Endothelial cell (in vitro differentiated cells): Measurements from ENCODE around the gene SECISBP2. TPM values are rescaled to one million over a fixed set of nuclear protein-coding genes. Genes with fewer than 3 reads are reported as not detected.
A peak's percentile ranks its signal among the peaks of the same experiment; 100 is the strongest.
"Not testable (repeated sequence)": the region's sequence is repeated elsewhere in the genome, so short reads cannot be mapped to it uniquely, and the experiment has no call there.

ENCODE experiments used
- DNase-seq: peaks from one replicate; pipeline ENCODE4 v3.0.0; 2021; ENCODE audit warnings: low spot score
- H3K27ac Mint-ChIP-seq: one replicate; pipeline ENCODE4 v1.8.0; 2021; ENCODE audit warnings: mixed read lengths, inconsistent platforms; ENCODE audit not compliant: unreplicated experiment
- H3K27me3 Mint-ChIP-seq: one replicate; pipeline ENCODE4 v1.8.0; 2021; ENCODE audit warnings: mild to moderate bottlenecking, moderate library complexity, mixed read lengths, inconsistent platforms; ENCODE audit not compliant: unreplicated experiment
- H3K36me3 Mint-ChIP-seq: one replicate; pipeline ENCODE4 v1.8.0; 2021; ENCODE audit warnings: mild to moderate bottlenecking, low read depth, mixed read lengths, inconsistent platforms; ENCODE audit not compliant: unreplicated experiment
- H3K4me1 Mint-ChIP-seq: one replicate; pipeline ENCODE4 v1.8.0; 2021; ENCODE audit warnings: mild to moderate bottlenecking, mixed read lengths, inconsistent platforms; ENCODE audit not compliant: unreplicated experiment
- H3K4me3 Mint-ChIP-seq: one replicate; pipeline ENCODE4 v1.8.0; 2021; ENCODE audit warnings: mild to moderate bottlenecking, mixed read lengths, inconsistent platforms; ENCODE audit not compliant: unreplicated experiment
- H3K9me3 Mint-ChIP-seq: one replicate; pipeline ENCODE4 v1.8.0; 2021; ENCODE audit warnings: mixed read lengths, inconsistent platforms; ENCODE audit not compliant: unreplicated experiment
- total RNA-seq: library from RNA; stranded (reverse); fragmentation: NEBNext Ultra II Directional; extraction: Animal tissue kit (Norgen Biotek cat#: 25700); gene quantifications from one replicate; pipeline ENCODE4 v1.2.1, GENCODE V29; 2021; ENCODE audit not compliant: unreplicated experiment
- TF ChIP-seq, protein P1 (sequence below): fragments of 200-600 bp; sonication (generic); IDR thresholded peaks from one replicate; pipeline ENCODE4 v1.5.0; 2021; ENCODE audit warnings: antibody characterized with exemption; ENCODE audit not compliant: unreplicated experiment

SECISBP2 gene
- total RNA-seq, 1 donor from 2014 or later, result 41.3 TPM

DNA sequence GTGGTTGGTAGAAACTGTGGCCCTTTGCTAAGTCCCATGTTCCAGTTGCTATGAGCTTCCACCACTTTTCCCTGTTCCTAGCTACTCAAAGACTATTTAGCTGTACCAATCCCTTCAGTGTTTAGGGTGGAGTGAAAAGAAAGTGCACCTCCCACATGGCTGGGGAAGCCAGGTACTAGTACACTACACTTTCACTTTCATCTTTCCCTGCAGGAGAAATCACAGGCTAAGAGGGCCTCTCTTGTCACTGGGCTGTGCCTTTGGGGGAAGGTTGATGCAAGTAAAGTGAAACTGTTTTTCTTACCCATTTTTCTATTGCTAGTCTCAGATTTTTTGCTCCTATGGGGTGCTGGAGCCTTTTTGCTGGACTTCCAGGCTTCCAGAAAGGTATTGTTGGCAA, 40.8 kb upstream of the SECISBP2 start:
- Mint-ChIP-seq H3K27ac (no peak overlapping the region), H3K27me3 (no peaks in the 10 kb centered on the region), H3K9me3 (no peaks in the 10 kb centered on the region), H3K36me3 (peaks cover 16% of the 10 kb centered on the region), H3K4me1 (no peaks in the 10 kb centered on the region), H3K4me3 (no peak overlapping the region)
- no peak for DNase-seq
- TF ChIP-seq, protein P1, sequence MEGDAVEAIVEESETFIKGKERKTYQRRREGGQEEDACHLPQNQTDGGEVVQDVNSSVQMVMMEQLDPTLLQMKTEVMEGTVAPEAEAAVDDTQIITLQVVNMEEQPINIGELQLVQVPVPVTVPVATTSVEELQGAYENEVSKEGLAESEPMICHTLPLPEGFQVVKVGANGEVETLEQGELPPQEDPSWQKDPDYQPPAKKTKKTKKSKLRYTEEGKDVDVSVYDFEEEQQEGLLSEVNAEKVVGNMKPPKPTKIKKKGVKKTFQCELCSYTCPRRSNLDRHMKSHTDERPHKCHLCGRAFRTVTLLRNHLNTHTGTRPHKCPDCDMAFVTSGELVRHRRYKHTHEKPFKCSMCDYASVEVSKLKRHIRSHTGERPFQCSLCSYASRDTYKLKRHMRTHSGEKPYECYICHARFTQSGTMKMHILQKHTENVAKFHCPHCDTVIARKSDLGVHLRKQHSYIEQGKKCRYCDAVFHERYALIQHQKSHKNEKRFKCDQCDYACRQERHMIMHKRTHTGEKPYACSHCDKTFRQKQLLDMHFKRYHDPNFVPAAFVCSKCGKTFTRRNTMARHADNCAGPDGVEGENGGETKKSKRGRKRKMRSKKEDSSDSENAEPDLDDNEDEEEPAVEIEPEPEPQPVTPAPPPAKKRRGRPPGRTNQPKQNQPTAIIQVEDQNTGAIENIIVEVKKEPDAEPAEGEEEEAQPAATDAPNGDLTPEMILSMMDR, result no peak

DNA sequence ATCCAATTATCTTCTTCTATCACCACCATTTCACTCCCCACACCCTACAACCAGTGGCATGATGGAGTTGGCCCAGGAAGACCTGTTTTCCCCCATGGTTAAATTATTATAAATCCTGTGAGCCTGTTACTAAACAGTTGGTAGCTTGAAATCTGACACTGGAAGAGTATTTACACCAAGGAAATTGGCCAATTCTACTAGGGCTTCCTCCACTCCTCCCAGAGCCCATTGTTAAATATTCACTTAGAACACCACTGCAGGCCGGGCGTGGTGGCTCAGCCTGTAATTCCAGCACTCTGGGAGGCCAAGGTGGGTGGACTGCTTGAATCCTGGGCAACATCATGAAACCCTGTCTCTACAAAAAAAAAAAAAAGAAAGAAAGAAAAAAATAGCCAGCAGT, 39.7 kb upstream of the SECISBP2 start:
- Mint-ChIP-seq H3K36me3 (peaks cover 19% of the 10 kb centered on the region), H3K27me3 (no peaks in the 10 kb centered on the region), H3K27ac (no peak overlapping the region), H3K4me3 (no peak overlapping the region), H3K9me3 (no peaks in the 10 kb centered on the region), H3K4me1 (no peaks in the 10 kb centered on the region)
- TF ChIP-seq, protein P1, result no peak
- no peak for DNase-seq

DNA sequence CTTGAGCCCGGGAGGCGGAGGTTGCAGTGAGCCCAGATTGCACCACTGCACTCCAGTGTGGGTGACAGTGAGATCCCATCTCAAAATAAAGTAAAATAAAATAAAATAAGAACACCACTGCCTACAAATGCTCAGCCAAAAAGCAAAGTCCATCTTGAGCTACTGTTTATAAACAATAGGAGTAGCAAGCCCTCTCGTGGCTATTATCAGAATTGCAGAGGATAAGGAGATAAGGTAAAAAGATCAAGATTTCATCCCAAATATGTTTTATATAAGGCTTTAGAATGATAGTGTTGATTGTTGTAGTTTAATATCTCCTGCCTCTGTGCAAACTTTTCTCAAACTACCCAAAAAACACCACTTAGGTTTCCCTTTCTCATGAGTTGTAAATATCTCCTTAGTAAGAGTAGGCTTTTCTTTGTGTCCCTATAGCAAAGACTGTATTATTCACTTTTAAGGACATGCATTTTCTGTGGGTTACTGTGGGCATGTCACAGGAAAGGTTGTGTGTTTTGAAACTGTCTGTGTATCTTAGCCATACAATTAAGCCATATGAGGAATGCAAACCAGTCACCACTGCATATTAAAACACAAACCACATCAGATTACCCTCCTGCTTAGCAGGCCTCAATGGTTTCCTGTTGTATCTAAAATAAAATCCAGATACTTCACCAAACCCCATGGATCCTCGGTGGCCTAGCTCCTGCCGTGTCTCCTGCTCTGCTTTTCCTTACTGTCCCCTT, 39.1 kb upstream of the SECISBP2 start:
- Mint-ChIP-seq H3K9me3 (no peaks in the 10 kb centered on the region), H3K4me3 (no peak overlapping the region), H3K27me3 (peaks cover 2% of the 10 kb centered on the region), H3K27ac (no peak overlapping the region), H3K36me3 (peaks cover 19% of the 10 kb centered on the region), H3K4me1 (no peaks in the 10 kb centered on the region)
- TF ChIP-seq, protein P1, result peak; percentile 78
- peak; percentile 41 for DNase-seq

DNA sequence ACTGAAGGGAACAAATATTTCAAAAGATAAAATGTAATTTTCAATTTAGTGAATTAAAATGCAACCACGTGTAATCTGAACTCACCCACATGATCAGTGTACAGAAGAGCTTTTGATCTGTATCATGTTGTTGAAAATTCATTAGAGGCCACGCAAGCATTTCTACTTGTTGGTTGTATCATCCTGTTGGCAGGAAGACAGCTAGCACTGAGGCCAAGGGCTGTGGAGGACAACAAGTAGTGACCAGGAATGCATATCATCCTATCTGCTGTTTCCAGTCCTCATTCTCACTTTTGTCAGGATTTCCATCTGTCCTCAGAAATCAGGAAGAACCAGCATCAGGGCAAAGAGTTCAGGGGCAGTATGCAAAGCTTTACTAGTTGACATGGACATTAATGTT, 37.2 kb upstream of the SECISBP2 start:
- TF ChIP-seq, protein P1, result no peak
- H3K36me3 Mint-ChIP-seq, result peaks cover 15% of the 10 kb centered on the region
- DNase-seq, result no peak
- peaks cover 2% of the 10 kb centered on the region for H3K27me3 Mint-ChIP-seq
- no peak overlapping the region for H3K27ac Mint-ChIP-seq
- no peak overlapping the region for H3K4me3 Mint-ChIP-seq
- no peaks in the 10 kb centered on the region for H3K4me1 Mint-ChIP-seq
- H3K9me3 Mint-ChIP-seq, result no peaks in the 10 kb centered on the region

DNA sequence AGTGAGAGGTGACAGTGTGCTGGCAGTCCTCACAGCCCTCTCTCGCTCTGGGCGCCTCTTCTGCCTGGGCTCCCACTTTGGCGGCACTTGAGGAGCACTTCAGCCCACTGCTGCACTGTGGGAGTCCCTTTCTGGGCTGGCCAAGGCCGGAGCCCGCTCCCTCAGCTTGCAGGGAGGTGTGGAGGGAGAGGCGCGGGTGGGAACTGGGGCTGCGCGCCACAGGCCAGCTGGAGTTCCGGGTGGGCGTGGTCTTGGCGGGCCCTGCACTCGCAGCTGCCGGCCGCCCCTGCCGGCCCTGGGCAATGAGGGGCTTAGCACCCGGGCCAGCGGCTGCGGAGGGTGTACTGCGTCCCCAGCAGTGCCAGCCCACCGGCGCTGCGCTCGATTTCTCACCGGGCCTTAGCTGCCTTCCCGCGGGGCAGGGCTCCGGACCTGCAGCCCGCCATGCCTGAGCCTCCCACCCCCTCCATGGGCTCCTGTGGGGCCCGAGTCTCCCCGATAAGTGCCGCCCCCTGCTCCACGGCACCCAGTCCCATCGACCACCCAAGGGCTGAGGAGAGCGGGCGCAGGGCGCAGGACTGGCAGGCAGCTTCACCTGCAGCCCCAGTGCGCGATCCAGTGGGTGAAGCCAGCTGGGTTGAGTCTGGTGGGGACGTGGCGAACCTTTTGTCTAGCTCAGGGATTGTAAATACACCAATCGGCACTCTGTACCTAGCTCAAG, 35.9 kb upstream of the SECISBP2 start:
- H3K27me3 Mint-ChIP-seq, H3K9me3 Mint-ChIP-seq, H3K36me3 Mint-ChIP-seq, DNase-seq, H3K4me3 Mint-ChIP-seq, H3K4me1 Mint-ChIP-seq, H3K27ac Mint-ChIP-seq: not testable (repeated sequence)
